Activated T-cell treated with anti-CD3 and anti-CD28 coated beads for 1 hour (primary cell): ENCODE data around the gene FKBP1A.
"Not testable (repeated sequence)": the region's sequence is repeated elsewhere in the genome, so short reads cannot be mapped to it uniquely, and the experiment has no call there.

ENCODE experiments used
- DNase-seq: peaks from one replicate; pipeline ENCODE4 v3.0.0-alpha.2; 2020; ENCODE audit warnings: low read depth

Gene FKBP1A

GRCh38 chr20:1363522-1363921, 29.3 kb downstream of the FKBP1A start:
- DNase-seq = no peak

- no peak for DNase-seq
These were observed 30.4 kb downstream of the FKBP1A start for GRCh38 chr20:1362484-1362883.

GRCh38 chr20:1360094-1360846, 32.6 kb downstream of the FKBP1A start:
- no peak for DNase-seq

GRCh38 chr20:1357921-1358671, 34.8 kb downstream of the FKBP1A start:
- no peak for DNase-seq

- no peak for DNase-seq
These were observed 38.9 kb downstream of the FKBP1A start for GRCh38 chr20:1353956-1354355.

- no peak for DNase-seq
These were observed 46.4 kb downstream of the FKBP1A start for GRCh38 chr20:1346315-1346969.

GRCh38 chr20:1345756-1346093, 47.1 kb downstream of the FKBP1A start:
- no peak for DNase-seq

GRCh38 chr20:1345030-1345755, 47.7 kb downstream of the FKBP1A start:
- DNase-seq = no peak

- DNase-seq = not testable (repeated sequence)
These were observed 49.3 kb downstream of the FKBP1A start for GRCh38 chr20:1343446-1344124.

GRCh38 chr20:1341561-1342265, 51.1 kb downstream of the FKBP1A start:
- DNase-seq = no peak

GRCh38 chr20:1338801-1339200, 54.1 kb downstream of the FKBP1A start:
- DNase-seq = no peak

GRCh38 chr20:1338096-1338495, 54.8 kb downstream of the FKBP1A start:
- DNase-seq = no peak

- no peak for DNase-seq
These were observed 55.4 kb downstream of the FKBP1A start for GRCh38 chr20:1337441-1337840.

GRCh38 chr20:1336699-1337367, 56.0 kb downstream of the FKBP1A start:
- no peak for DNase-seq

- DNase-seq = no peak
These were observed 56.7 kb downstream of the FKBP1A start for GRCh38 chr20:1335961-1336698.

GRCh38 chr20:1334761-1335160, 58.1 kb downstream of the FKBP1A start:
- no peak for DNase-seq

- DNase-seq = no peak
These were observed 58.5 kb downstream of the FKBP1A start for GRCh38 chr20:1334370-1334731.

- DNase-seq = no peak
These were observed 59.1 kb downstream of the FKBP1A start for GRCh38 chr20:1333462-1334369.

- DNase-seq = no peak
These were observed 60.0 kb downstream of the FKBP1A start for GRCh38 chr20:1332749-1333300.
